ENCODE measurements around the gene KRTCAP2.
"Not testable (repeated sequence)": the region's sequence is repeated elsewhere in the genome, so short reads cannot be mapped to it uniquely, and the experiment has no call there.

- not testable (repeated sequence) for TF ChIP-seq EZH2 (IDR thresholded peaks at IDR 0.05); POLR2AphosphoS5 (IDR thresholded peaks at IDR 0.05; ENCODE audit: borderline replicate concordance, low read depth, low read length)
Measured at GRCh38 chr1:155214702-155215101, 41.6 kb upstream of the KRTCAP2 start.
